Brain pericyte (primary cell): Measurements from ENCODE around the gene PER3.

Source experiments
- DNase-seq: peaks from one replicate; pipeline ENCODE4 v3.0.0-alpha.2; 2012; ENCODE audit warnings: low read depth, low spot score

Gene PER3

GRCh38 chr1:7783826-7784491 lies at the start of gene PER3:
PER3 (plus strand) TSS chr1:7784291; CDS start chr1:7784878, 587 bp downstream.
- DNase-seq, result peak; percentile 87

- DNase-seq, result no peak
Observed at GRCh38 chr1:7738044-7738443, 46.0 kb upstream of the PER3 start.

- no peak for DNase-seq
Observed at GRCh38 chr1:7743346-7743745, 40.7 kb upstream of the PER3 start.

GRCh38 chr1:7744882-7745281 lies 39.2 kb upstream of the PER3 start:
- no peak for DNase-seq

GRCh38 chr1:7745783-7746182 lies 38.3 kb upstream of the PER3 start:
- DNase-seq, result no peak

- DNase-seq, result no peak
Observed at GRCh38 chr1:7747605-7748004, 36.5 kb upstream of the PER3 start.

- no peak for DNase-seq
Observed at GRCh38 chr1:7749126-7749525, 35.0 kb upstream of the PER3 start.

- no peak for DNase-seq
Observed at GRCh38 chr1:7751174-7751573, 32.9 kb upstream of the PER3 start.

GRCh38 chr1:7752512-7753417 lies 31.3 kb upstream of the PER3 start:
- no peak for DNase-seq

- no peak for DNase-seq
Observed at GRCh38 chr1:7753641-7754040, 30.4 kb upstream of the PER3 start.

- DNase-seq, result no peak
Observed at GRCh38 chr1:7754234-7754633, 29.9 kb upstream of the PER3 start.

GRCh38 chr1:7755448-7755847 lies 28.6 kb upstream of the PER3 start:
- DNase-seq, result no peak

GRCh38 chr1:7760245-7760644 lies 23.8 kb upstream of the PER3 start:
- no peak for DNase-seq

- DNase-seq, result no peak
Observed at GRCh38 chr1:7761103-7761502, 23.0 kb upstream of the PER3 start.

GRCh38 chr1:7767176-7767575 lies 16.9 kb upstream of the PER3 start:
- DNase-seq, result no peak

- no peak for DNase-seq
Observed at GRCh38 chr1:7768583-7768982, 15.5 kb upstream of the PER3 start.

GRCh38 chr1:7769673-7770412 lies 14.2 kb upstream of the PER3 start:
- no peak for DNase-seq

GRCh38 chr1:7770669-7770996 lies 13.5 kb upstream of the PER3 start:
- peak; percentile 29 for DNase-seq

- DNase-seq, result no peak
Observed at GRCh38 chr1:7770997-7771822, 12.9 kb upstream of the PER3 start, which contains the start of gene VAMP3. VAMP3 (plus strand) TSS chr1:7771296; CDS start chr1:7771384, 88 bp downstream.

- DNase-seq, result no peak
Observed at GRCh38 chr1:7771823-7772299, 12.2 kb upstream of the PER3 start.

- DNase-seq, result no peak
Observed at GRCh38 chr1:7777591-7777990, 6.5 kb upstream of the PER3 start.
